ENCODE data around the gene TCN1.

TCN1 gene

GRCh38 chr11:59807047-59807610, 59.2 kb downstream of the TCN1 start:
- no peak for DNase-seq

GRCh38 chr11:59804061-59804460, 62.2 kb downstream of the TCN1 start:
- no peak for DNase-seq

All from SIG-M5 (cell line).